ENCODE data around the gene WDPCP. TPM values are rescaled to one million over a fixed set of nuclear protein-coding genes. Genes with fewer than 3 reads are reported as not detected.
A peak's percentile ranks its signal among the peaks of the same experiment; 100 is the strongest.
"Not testable (repeated sequence)": the region's sequence is repeated elsewhere in the genome, so short reads cannot be mapped to it uniquely, and the experiment has no call there.

Gene WDPCP
- total RNA-seq, 1 experiment from 2014 or later = 8.7 TPM

- no peak for DNase-seq (ENCODE audit: low spot score)
Observed at GRCh38 chr2:63591566-63592175, 3.4 kb upstream of the WDPCP start.

DNA sequence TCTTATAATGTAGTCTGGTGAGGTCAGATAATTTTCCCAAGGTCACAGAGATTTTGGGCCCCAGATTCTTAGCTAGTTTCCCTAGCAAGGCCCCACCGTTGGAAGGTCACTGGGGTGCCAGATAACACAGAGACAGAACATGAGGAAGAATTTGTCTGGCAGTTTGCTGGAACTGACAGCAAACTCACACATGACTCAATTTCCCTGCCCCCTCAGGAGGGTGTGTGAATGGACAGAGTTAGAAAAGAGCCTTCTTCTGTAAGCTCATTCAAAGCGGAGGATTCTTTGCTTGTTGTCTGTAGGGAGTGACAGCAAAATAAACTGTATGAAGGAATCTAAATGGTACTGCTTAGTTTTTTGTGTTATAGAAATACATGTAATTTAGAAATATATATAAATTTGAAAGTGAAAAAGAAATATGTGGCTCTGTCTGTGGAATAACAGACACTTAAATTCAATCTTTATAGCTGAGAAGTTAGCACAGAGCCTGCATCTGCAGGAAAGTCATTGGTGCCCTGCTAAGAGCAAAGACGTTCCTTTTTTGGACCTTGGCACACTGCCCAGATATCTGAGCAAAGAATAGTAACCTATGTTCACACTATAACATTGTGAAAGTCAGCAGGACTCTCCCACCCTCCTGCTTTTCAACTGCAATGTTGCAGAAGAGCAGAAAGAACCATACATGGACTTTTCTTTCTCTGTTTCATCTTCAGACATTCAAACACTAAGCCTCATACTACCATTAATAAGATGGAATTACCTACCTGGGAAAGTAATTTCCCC, 2.5 kb upstream of the WDPCP start:
- no peak for DNase-seq (ENCODE audit: low spot score)

DNA sequence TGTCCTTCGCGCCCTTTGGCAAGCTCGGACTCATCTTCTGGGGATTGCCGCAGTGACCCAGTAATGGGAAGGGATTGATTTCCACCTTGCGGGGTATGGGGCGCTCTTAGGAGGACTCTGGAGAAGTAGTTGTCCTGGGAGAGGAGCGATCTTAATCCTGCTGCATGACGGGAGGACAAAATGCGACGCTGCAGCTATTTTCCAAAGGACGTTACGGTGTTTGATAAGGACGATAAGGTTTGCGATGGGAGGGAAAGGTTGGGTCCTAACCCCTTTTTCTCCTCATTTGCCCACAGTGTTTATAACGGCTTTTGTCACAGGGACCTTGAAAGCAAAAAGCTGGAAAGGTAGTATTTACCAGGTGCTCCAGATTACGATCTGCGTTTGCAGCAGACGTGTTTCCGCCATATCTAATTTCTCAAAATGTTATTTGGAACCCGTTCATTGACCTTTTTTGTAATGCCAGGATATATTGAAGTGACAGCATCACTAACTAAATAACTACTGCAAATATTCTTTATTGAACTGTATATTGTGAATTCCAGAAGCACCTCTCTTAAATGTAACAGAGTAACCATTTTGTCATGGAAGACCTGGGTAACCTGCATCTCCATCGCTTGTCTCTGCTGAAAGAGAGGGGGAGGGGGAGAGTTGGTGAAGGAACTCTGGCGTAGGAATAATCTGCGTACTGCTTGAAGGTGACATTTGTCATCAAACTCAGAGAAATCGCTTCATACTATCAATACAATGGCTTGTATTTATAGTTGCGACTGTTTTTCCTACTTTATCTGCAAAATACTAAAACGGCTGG, 1.1 kb upstream of the WDPCP start:
- DNase-seq (ENCODE audit: low spot score) = peak; percentile 23

GRCh38 chr2:63587814-63588384, 378 bp downstream of the WDPCP start:
- DNase-seq (ENCODE audit: low spot score) = peak; percentile 4

DNA sequence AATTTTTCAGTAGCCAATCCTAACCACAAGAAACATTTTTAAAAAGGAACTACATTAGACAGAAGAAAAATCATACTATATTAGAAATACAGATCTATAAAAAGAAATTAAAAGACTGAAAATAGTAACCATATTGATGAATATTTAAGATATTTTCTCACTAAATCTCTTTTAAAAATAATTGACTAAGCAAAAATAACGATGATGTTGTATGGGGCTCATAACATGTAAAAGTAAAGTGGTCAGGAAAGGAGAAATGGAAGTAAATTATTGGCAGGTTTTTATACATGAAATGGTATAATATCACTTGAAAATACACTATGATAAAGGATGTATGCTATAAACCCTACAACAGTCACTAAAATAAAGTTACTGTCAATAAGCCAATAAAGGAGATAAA, 5.4 kb downstream of the WDPCP start:
- no peak for DNase-seq (ENCODE audit: low spot score)

- no peak for DNase-seq (ENCODE audit: low spot score)
Observed at GRCh38 chr2:63581298-63581961, 6.8 kb downstream of the WDPCP start.

- no peak for DNase-seq (ENCODE audit: low spot score)
Observed at GRCh38 chr2:63580651-63581297, 7.5 kb downstream of the WDPCP start.

DNA sequence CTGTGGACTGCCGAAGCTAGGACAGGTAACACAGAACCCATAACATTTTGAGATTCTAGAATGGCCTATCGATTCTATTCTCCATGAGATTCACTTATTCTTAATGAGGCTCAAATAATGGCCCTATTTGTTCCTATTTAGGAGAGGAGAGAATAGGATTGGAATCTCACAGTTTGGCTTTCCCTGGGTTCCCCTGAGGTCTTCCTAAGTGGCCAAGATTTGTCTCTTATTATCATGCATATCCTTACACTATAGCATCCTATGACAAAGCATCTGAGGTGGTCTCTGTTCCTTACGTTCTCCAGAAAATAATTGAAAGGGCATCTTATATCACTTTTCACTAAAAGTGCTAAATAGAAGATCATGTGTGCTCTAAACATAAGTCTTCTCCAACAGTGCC, 9.5 kb downstream of the WDPCP start:
- no peak for DNase-seq (ENCODE audit: low spot score)

- no peak for DNase-seq (ENCODE audit: low spot score)
Observed at GRCh38 chr2:63576546-63576945, 11.7 kb downstream of the WDPCP start.

GRCh38 chr2:63573726-63574345, 14.4 kb downstream of the WDPCP start:
- DNase-seq (ENCODE audit: low spot score) = not testable (repeated sequence)

DNA sequence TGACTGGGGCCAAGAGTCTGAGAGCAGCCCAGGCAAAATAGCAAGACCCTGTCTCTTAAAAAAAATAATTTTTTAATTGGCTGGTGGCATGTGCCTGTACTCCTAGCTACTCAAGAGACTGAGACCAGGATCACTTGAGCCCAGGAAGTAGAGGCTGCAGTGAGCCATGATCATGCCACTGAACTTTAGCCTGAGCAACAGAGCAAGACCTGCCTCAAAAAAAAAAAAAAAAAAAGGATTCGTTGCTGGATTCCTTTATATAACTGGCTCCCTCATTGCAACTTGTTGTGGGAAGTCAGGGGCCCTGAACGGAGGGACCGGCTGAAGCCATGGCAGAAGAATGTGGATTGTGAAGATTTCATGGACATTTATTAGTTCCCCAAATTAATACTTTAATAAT, 15.3 kb downstream of the WDPCP start:
- not testable (repeated sequence) for DNase-seq (ENCODE audit: low spot score)

- no peak for DNase-seq (ENCODE audit: low spot score)
Observed at GRCh38 chr2:63572001-63572400, 16.3 kb downstream of the WDPCP start.

- DNase-seq (ENCODE audit: low spot score) = no peak
Observed at GRCh38 chr2:63571291-63571690, 17.0 kb downstream of the WDPCP start.

GRCh38 chr2:63569740-63570139, 18.5 kb downstream of the WDPCP start:
- no peak for DNase-seq (ENCODE audit: low spot score)

DNA sequence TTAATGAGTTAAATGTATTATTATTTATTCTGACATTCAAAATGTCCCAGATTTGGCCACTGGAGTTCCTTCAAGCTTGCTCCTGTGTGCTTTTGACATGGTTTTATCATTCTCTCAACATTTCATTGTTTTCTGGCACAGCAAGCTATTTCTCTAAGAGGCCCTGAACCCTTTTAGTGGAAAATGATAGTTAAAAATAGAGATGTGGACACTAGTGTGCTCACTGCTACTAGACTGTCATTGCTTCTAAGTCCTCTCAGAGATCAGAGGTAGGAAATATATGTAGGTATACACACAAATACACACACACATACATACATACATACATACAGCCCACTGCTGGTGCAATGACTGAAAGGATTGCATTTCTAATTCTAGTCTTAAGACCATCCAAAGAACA, 25.5 kb downstream of the WDPCP start:
- DNase-seq (ENCODE audit: low spot score) = no peak

GRCh38 chr2:63558922-63559321, 29.4 kb downstream of the WDPCP start:
- DNase-seq (ENCODE audit: low spot score) = not testable (repeated sequence)

DNA sequence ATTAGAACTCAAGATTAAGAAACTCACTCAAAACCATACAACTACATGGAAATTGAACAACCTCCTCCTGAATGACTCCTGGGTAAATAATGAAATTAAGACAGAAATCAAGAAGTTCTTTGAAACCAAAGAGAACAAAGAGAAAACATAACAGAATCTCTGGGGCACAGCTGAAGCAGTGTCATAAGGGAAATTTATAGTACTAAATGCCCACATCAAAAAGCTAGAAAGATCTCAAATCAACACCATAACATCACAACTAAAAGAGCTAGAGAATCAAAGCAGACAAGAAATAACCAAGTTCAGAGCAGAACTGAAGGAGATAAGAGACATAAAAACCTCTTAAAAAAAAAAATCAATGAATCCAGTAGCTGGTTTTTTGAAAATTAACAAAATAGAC, 30.5 kb downstream of the WDPCP start:
- DNase-seq (ENCODE audit: low spot score) = not testable (repeated sequence)

DNA sequence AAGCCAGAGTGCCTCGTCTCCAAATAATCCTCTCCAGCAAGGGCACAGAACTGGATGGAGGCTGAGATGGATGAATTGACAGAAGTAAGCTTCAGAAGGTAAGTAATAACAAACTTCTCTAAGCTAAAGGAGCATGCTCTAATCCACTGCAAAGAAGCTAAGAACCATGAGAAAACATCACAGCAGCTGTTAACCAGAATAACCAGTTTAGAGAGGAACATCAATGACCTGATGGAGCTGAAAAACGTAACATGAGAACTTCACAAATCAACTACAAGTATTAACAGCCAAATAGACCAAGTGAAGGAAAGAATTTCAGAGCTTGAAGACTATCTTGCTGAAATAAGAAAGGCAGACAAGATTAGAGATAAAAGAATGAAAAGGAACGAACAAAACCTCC, 32.3 kb downstream of the WDPCP start:
- DNase-seq (ENCODE audit: low spot score) = no peak

DNA sequence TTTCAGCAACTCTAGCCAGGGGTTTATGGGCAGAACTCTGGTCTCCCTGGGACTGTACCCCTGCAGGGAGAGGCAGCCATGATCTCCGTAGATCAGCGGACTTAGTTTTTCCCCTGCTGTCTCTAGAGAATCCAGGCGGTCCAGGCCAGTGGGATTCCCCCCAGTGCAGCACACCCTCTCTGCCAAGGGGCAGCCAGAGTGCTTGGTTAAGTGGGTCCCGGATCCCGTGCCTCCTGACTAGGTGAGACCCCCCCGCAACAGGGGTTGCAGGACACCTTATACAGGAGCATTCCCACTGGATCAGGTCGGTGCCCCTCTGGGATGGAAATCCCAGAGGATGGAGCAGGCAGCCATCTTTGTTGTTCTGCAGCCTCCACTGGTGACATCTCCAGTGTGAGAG, 33.0 kb downstream of the WDPCP start:
- no peak for DNase-seq (ENCODE audit: low spot score)

GRCh38 chr2:63553049-63553448, 35.2 kb downstream of the WDPCP start:
- DNase-seq (ENCODE audit: low spot score) = no peak

- DNase-seq (ENCODE audit: low spot score) = no peak
Observed at GRCh38 chr2:63545023-63545422, 43.3 kb downstream of the WDPCP start.

Data from A172 (cell line).